Inflammatory macrophage treated with lipopolysaccharide for 1 hour (primary cell): ENCODE data around the gene RBBP4.
A peak's percentile ranks its signal among the peaks of the same experiment; 100 is the strongest.
"Not testable (repeated sequence)": the region's sequence is repeated elsewhere in the genome, so short reads cannot be mapped to it uniquely, and the experiment has no call there.

ENCODE experiments used
- DNase-seq, 2 donors: peaks; one replicate each; pipeline ENCODE4 v3.0.0-alpha.2; 2020 to 2022

The RBBP4 gene

GRCh38 chr1:32650752-32651460 lies at the start of gene RBBP4:
Gene RBBP4 (plus strand): TSS chr1:32651208. CDS start chr1:32651307, 99 bp downstream.
- DNase-seq = peak; percentile 95 to 98

- DNase-seq = no peak
Measured at GRCh38 chr1:32605711-32606424, 45.1 kb upstream of the RBBP4 start.

GRCh38 chr1:32606565-32607371 lies 44.2 kb upstream of the RBBP4 start:
- DNase-seq = peak; percentile 15 to 59

- DNase-seq = no peak
Measured at GRCh38 chr1:32609180-32609579, 41.8 kb upstream of the RBBP4 start.

GRCh38 chr1:32611859-32612188 lies 39.2 kb upstream of the RBBP4 start:
- DNase-seq = no peak

GRCh38 chr1:32612189-32612881 lies 38.7 kb upstream of the RBBP4 start:
- DNase-seq = peak; percentile 91 to 93

GRCh38 chr1:32613472-32613871 lies 37.5 kb upstream of the RBBP4 start:
- DNase-seq = peak in 1 of 2 donors; percentile 15

GRCh38 chr1:32618673-32619221 lies 32.3 kb upstream of the RBBP4 start:
- no peak for DNase-seq

GRCh38 chr1:32619701-32620485 lies 31.1 kb upstream of the RBBP4 start:
- peak; percentile 9 to 24 for DNase-seq

- DNase-seq = no peak
Measured at GRCh38 chr1:32622205-32622604, 28.8 kb upstream of the RBBP4 start.

- DNase-seq = no peak
Measured at GRCh38 chr1:32622806-32623681, 28.0 kb upstream of the RBBP4 start.

GRCh38 chr1:32623775-32624174 lies 27.2 kb upstream of the RBBP4 start:
- no peak for DNase-seq

- DNase-seq = no peak
Measured at GRCh38 chr1:32626176-32626575, 24.8 kb upstream of the RBBP4 start.

- no peak for DNase-seq
Measured at GRCh38 chr1:32627596-32628162, 23.3 kb upstream of the RBBP4 start.

- not testable (repeated sequence) for DNase-seq
Measured at GRCh38 chr1:32630173-32630572, 20.8 kb upstream of the RBBP4 start.

- DNase-seq = no peak
Measured at GRCh38 chr1:32632829-32633228, 18.2 kb upstream of the RBBP4 start.

- DNase-seq = no peak
Measured at GRCh38 chr1:32635508-32636277, 15.3 kb upstream of the RBBP4 start.

- peak; percentile 58 to 88 for DNase-seq
Measured at GRCh38 chr1:32636914-32637645, 13.9 kb upstream of the RBBP4 start.
